ENCODE data around the gene CTSZ. TPM values are rescaled to one million over a fixed set of nuclear protein-coding genes. Genes with fewer than 3 reads are reported as not detected.

The CTSZ gene
- total RNA-seq, 1 donor from 2014 or later, result 150 TPM

GRCh38 chr20:59032023-59032712, 25.1 kb upstream of the CTSZ start, which contains the start of gene ATP5F1E:
Gene ATP5F1E (minus strand): TSS chr20:59032335. CDS start chr20:59032251, 84 bp downstream.
- H3K9me3 Mint-ChIP-seq (ENCODE audit: unreplicated experiment), result no peaks in the 10 kb centered on the region
- H3K27ac Mint-ChIP-seq (ENCODE audit: unreplicated experiment), result peak within 1 kb of the TSS; percentile 98
- peaks cover 38% of the 10 kb centered on the region for H3K36me3 Mint-ChIP-seq (ENCODE audit: low read depth, unreplicated experiment)
- peak; percentile 98 for DNase-seq (ENCODE audit: low spot score)
- peaks cover 34% of the 10 kb centered on the region for H3K4me1 Mint-ChIP-seq (ENCODE audit: unreplicated experiment)
- no peak for TF ChIP-seq CTCF (IDR thresholded peaks at IDR 0.05; ENCODE audit: unreplicated experiment)
- H3K27me3 Mint-ChIP-seq (ENCODE audit: unreplicated experiment), result peaks cover 2% of the 10 kb centered on the region
- peak within 1 kb of the TSS; percentile 97 for H3K4me3 Mint-ChIP-seq (ENCODE audit: unreplicated experiment)

GRCh38 chr20:59031564-59032022, 24.5 kb upstream of the CTSZ start:
- TF ChIP-seq CTCF (IDR thresholded peaks at IDR 0.05; ENCODE audit: unreplicated experiment), result no peak
- Mint-ChIP-seq H3K4me1 (ENCODE audit: unreplicated experiment) (peaks cover 39% of the 10 kb centered on the region), H3K4me3 (ENCODE audit: unreplicated experiment) (peak overlapping the region; percentile 96), H3K27ac (ENCODE audit: unreplicated experiment) (peak overlapping the region; percentile 48), H3K9me3 (ENCODE audit: unreplicated experiment) (no peaks in the 10 kb centered on the region), H3K36me3 (ENCODE audit: low read depth, unreplicated experiment) (peaks cover 38% of the 10 kb centered on the region), H3K27me3 (ENCODE audit: unreplicated experiment) (peaks cover 2% of the 10 kb centered on the region)
- no peak for DNase-seq (ENCODE audit: low spot score)

GRCh38 chr20:59030911-59031563, 24.0 kb upstream of the CTSZ start:
- peak overlapping the region; percentile 96 for H3K4me3 Mint-ChIP-seq (ENCODE audit: unreplicated experiment)

GRCh38 chr20:59028812-59029211, 21.8 kb upstream of the CTSZ start:
- peaks cover 2% of the 10 kb centered on the region for H3K27me3 Mint-ChIP-seq (ENCODE audit: unreplicated experiment)
- DNase-seq (ENCODE audit: low spot score), result no peak
- H3K4me3 Mint-ChIP-seq (ENCODE audit: unreplicated experiment), result peak overlapping the region; percentile 13
- no peak for TF ChIP-seq CTCF (IDR thresholded peaks at IDR 0.05; ENCODE audit: unreplicated experiment)
- peak overlapping the region; percentile 55 for H3K27ac Mint-ChIP-seq (ENCODE audit: unreplicated experiment)
- H3K36me3 Mint-ChIP-seq (ENCODE audit: low read depth, unreplicated experiment), result peaks cover 46% of the 10 kb centered on the region
- peaks cover 40% of the 10 kb centered on the region for H3K4me1 Mint-ChIP-seq (ENCODE audit: unreplicated experiment)
- H3K9me3 Mint-ChIP-seq (ENCODE audit: unreplicated experiment), result no peaks in the 10 kb centered on the region

More at GRCh38 chr20:59030911-59031563, 24.0 kb upstream of the CTSZ start:
- peaks cover 38% of the 10 kb centered on the region for H3K36me3 Mint-ChIP-seq (ENCODE audit: low read depth, unreplicated experiment)
- no peaks in the 10 kb centered on the region for H3K9me3 Mint-ChIP-seq (ENCODE audit: unreplicated experiment)
- H3K27ac Mint-ChIP-seq (ENCODE audit: unreplicated experiment), result peak overlapping the region; percentile 18
- H3K4me1 Mint-ChIP-seq (ENCODE audit: unreplicated experiment), result peaks cover 40% of the 10 kb centered on the region
- no peak for DNase-seq (ENCODE audit: low spot score)
- peaks cover 2% of the 10 kb centered on the region for H3K27me3 Mint-ChIP-seq (ENCODE audit: unreplicated experiment)
- TF ChIP-seq CTCF (IDR thresholded peaks at IDR 0.05; ENCODE audit: unreplicated experiment), result no peak
